T-helper 2 cell (primary cell): ENCODE results near the gene A2ML1.
"Not testable (repeated sequence)": the region's sequence is repeated elsewhere in the genome, so short reads cannot be mapped to it uniquely, and the experiment has no call there.

Experiments used
- DNase-seq, 5 experiments: peaks; one replicate each; pipeline versions ENCODE4 v3.0.0 to v3.0.0-alpha.2; 2012 to 2022

Gene A2ML1

GRCh38 chr12:8818526-8818925, 3.9 kb upstream of the A2ML1 start:
- DNase-seq, result no peak

DNA sequence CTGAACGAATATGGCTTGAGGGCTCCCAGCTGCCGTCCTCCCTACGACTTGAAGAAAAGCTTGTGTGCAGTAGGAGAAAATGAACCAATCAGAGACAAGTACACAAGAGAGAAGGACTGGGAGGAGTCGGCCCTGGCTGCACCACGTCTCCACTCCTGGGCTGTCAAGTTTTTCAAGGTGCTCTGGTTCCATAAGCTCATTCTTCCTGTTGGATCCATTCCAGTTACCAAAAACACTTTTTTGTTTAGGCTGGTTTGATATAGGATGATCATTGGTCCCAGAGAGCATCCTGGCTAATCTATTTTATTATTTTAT, 2.8 kb upstream of the A2ML1 start:
- no peak for DNase-seq

GRCh38 chr12:8820676-8821407, 1.6 kb upstream of the A2ML1 start:
- DNase-seq, result not testable (repeated sequence)

GRCh38 chr12:8821591-8821990, 830 bp upstream of the A2ML1 start:
- DNase-seq, result no peak

DNA sequence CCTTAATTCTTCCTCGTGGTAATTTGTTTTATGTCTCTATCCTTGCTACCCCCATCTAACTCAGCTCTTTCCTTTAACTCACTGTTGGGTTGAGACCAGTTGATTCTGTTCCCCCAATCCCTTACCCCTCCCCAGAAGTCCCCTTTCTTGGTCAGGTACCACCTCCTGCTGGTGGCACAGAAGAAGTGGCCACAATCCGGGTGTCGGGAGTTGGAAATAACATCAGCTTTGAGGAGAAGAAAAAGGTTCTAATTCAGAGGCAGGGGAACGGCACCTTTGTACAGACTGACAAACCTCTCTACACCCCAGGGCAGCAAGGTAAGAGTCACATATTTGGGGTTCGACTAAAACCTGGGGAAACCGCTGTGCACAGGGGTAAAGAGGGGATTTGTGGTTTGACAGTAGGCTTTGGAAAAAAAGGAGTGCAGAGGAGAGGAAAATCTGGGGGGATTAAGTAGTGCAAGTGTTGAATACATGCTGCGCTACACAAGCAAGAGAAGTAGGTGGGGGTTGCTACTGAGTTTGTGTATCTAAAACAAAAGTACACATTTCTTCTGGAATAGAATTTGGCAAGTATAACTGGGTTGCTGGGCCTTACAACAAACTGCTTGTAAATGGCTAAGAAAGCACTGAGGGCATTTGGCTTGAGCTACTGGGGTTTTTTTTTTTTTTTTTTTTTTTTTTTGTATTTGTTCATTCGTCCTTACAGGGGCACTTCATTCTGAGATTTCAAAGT, 1.3 kb downstream of the A2ML1 start:
- DNase-seq, result no peak

DNA sequence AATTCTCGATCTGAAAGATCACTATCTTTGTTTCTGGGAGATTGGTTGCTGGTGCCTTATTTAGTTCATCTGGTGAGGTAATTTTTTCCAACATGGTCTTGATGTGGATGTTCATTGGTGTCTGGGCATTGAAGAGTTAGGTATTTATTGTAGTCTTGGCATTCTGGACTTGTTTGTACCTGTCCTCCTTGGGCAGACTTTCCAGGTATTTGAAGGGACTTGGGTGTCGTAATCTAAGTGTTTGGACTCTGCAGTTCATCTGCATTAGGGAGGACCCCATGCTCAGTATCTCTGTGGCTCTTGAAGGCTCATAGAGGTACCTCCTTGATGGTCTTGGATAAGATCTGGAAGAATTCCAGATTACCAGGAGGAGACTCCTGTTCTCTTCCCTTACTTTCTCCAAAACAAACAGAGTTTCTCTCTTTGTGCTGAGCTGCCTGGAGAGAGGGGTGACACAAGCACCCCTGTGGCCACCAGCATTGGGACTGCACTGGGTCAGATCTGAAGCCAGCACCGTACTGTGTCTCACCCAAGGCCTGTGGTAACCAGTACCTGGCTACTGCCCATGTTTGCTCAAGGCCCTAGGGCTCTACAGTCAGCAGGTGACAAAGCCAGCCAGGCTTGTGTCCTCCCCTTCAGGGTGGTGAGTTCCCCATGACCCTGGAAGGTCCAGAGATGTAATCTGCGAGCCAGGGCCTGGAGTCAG, 5.3 kb downstream of the A2ML1 start:
- no peak for DNase-seq

GRCh38 chr12:8828257-8829124, 6.1 kb downstream of the A2ML1 start:
- no peak for DNase-seq

DNA sequence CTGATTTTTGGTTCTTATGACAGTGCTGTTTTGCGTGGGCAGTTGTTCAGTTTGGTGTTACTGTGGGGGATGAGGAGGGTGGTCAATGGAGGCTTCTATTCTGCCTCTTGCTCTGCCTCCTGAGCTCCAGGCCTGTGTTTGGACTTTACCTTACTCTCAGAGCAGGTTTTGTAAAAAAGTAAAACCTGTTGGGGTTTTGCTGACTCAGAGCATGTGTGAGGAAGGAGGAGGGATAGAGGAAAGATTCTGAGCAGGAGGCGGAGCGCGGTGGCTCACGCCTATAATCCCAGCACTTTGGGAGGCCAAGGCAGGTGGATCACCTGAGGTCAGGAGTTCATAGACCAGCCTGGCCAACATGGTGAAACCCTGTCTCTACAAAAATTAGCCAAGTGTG, 6.7 kb downstream of the A2ML1 start:
- no peak for DNase-seq

DNA sequence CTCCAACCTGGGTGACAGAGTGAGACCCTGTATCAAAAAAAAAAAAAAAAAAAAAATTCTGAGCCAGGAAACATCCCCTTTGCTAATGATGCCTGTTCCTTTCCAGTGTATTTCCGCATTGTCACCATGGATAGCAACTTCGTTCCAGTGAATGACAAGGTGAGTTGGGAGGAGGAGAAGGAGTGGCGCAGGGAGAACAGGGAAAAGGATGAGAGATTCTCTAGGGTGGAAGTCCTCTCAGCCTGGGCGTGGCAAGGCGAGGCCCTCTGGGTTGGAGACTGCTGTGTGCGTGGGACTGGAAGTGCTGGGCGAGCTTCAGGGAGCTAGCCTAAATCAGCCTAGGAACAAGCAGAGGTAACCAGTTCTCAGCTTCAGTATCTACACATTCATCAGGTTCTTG, 7.2 kb downstream of the A2ML1 start:
- DNase-seq, result no peak

GRCh38 chr12:8831116-8831515, 8.7 kb downstream of the A2ML1 start:
- no peak for DNase-seq

- no peak for DNase-seq
These were observed 10.1 kb downstream of the A2ML1 start for GRCh38 chr12:8832500-8832899.

GRCh38 chr12:8834230-8834629, 11.8 kb downstream of the A2ML1 start:
- DNase-seq, result no peak

- DNase-seq, result no peak
These were observed 14.9 kb downstream of the A2ML1 start for GRCh38 chr12:8837291-8837690.

- DNase-seq, result no peak
These were observed 17.9 kb downstream of the A2ML1 start for GRCh38 chr12:8840321-8840720.

DNA sequence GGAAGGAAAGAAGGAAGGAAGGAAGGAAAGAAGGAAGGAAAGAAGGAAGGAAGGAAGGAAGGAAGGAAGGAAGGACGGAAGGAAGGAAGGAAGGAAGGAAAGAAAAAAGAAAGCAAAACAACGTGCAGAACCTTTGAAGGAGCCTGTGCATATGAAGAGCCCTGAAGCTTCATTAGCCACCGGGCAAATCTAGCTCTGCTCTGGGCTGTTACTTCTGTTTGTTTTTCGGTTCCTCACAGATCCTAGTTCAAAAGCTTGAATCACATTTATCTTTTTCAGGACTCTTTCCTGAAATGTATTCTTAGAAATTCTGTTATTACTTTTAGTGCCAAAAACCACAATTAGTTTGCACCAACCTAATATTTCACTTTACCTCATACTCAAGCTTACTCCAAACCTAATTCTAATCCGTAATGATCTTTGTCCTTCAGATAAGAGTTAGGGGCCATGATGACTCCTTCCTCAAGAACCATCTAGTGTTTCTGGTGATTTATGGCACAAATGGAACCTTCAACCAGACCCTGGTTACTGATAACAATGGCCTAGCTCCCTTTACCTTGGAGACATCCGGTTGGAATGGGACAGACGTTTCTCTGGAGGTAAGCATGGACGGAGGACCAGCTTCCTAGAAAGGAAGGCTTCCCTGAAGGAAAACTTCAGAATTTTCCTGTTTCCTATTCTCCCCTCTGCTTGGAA, 18.7 kb downstream of the A2ML1 start:
- no peak for DNase-seq

GRCh38 chr12:8841778-8842177, 19.4 kb downstream of the A2ML1 start:
- no peak for DNase-seq

DNA sequence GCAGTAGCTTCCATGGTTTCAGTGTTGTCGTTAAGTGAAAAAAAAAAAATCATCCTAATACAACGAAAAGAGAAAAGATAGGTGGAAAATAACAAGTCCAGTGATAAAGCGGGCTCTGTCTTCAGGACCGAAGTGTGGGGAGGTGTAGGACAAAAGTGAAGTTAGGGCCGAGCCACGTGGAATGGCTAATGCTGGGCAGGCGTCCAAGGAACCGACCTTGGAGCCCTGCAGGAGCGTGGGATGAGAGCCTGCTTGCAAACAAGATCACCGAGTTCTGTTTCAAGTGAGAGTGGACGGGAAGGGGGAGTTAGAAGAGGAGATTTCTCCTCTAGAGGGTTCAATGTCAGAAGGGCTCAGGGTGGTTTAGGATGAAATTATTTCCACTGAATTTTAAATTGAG, 22.2 kb downstream of the A2ML1 start:
- no peak for DNase-seq

DNA sequence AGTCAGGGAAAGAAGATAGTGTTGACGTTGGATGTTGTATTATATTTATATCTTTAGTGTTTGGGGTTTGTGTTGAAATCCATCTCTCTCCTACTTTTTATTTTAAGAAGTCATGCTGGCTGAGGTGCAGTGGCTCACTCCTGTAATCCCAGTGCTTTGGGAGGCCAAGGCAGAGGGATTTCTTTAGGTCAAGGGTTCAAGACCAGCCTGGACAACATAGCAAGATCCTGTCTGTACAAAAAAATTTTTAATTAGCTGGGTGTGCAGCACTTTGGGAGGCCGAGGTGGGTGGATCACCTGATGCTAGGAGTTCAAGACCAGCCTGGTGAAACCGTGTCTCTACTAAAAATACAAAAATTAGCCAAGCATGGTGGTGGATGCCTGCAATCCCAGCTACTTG, 23.9 kb downstream of the A2ML1 start:
- no peak for DNase-seq

GRCh38 chr12:8847435-8847834, 25.0 kb downstream of the A2ML1 start:
- DNase-seq, result no peak

DNA sequence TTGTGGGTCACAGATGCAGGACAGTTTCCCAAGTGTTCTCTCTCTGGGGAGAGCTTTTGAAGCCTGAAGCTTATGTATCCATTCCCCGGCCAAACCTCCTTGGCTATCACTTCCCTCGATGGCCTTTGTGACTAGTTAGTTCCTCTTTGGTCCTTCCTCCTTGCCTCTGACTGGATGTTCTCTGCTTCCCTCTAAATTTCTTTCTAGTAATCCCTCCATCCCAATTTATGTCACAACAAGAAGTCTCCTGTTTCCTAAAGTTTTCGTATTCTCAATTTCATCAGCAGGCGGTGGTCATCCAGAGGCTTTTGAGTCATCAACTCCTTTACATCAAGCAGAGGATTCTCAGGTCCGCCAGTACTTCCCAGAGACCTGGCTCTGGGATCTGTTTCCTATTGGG, 27.5 kb downstream of the A2ML1 start:
- no peak for DNase-seq

GRCh38 chr12:8852119-8852518, 29.7 kb downstream of the A2ML1 start:
- no peak for DNase-seq

DNA sequence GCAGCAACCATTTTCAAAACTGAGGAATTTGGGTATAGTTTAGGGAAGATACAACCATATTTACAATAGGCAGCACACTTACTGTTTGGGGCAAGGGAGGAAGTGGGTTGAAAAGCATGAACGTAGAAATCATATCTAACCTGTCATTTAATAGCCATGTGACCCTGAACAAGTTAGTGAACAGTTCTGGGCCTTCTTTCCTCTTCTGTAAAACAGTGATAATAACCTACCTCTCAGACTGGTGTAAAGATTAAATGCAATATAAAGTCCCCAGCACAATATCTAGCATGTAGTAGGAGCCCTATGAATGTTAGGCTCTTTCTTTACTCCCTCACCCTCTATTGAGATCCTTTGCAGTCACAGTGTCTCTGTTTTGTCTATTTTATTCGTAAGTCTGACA, 33.5 kb downstream of the A2ML1 start:
- no peak for DNase-seq
